Panc1 (cell line): ENCODE data around the gene ROBO4. TPM values are rescaled to one million over a fixed set of nuclear protein-coding genes. Genes with fewer than 3 reads are reported as not detected.

Source experiments
- ATAC-seq: fragments of 200-7000 bp; cut with Tn5 transposase; 2 replicates; pipeline ENCODE4 v1.9.1; 2020; ENCODE audit warnings: mild to moderate bottlenecking, moderate library complexity
- BruUV-seq: library from RNA; stranded (reverse); fragments of 400-500 nt; replicated peaks from 2 replicates; lab custom pipeline; 2021; lab: Mats Ljungman, UMichigan
- CTCF ChIA-PET: fragments of 300-600 bp; sonication (Branson Sonifier 250); formaldehyde crosslinking; loops from one replicate; lab custom pipeline; 2022; ENCODE audit warnings: antibody characterized with exemption; lab: Charles Lee
- POLR2A ChIA-PET: fragments of 300-600 bp; sonication (Branson Sonifier 250); formaldehyde crosslinking; loops from one replicate; lab custom pipeline; 2022; ENCODE audit warnings: antibody characterized with exemption; lab: Charles Lee
- DNase-seq: peaks from one replicate; pipeline ENCODE4 v3.0.0-alpha.2; 2010; ENCODE audit warnings: low read depth, low spot score
- H3K27ac ChIP-seq: 2 replicates; pipeline ENCODE4 v1.5.1; 2011; ENCODE audit warnings: mild to moderate bottlenecking, low read length, inconsistent platforms
- H3K27me3 ChIP-seq: fragments of 200-500 bp; sonication (Bioruptor generic); 2 replicates; pipeline ENCODE4 v1.6.0; 2014; ENCODE audit warnings: low read length, inconsistent platforms; ENCODE audit not compliant: control insufficient read depth, insufficient read depth
- H3K36me3 ChIP-seq: fragments of 200-500 bp; sonication (Bioruptor generic); 2 replicates; pipeline ENCODE4 v1.5.1; 2014; ENCODE audit warnings: inconsistent platforms, mild to moderate bottlenecking, low read length, moderate library complexity; ENCODE audit not compliant: control insufficient read depth, insufficient read depth
- H3K4me1 ChIP-seq: 2 replicates; pipeline ENCODE4 v1.5.1; 2011; ENCODE audit warnings: inconsistent platforms, mild to moderate bottlenecking, low read length, moderate library complexity; ENCODE audit not compliant: control insufficient read depth, insufficient read depth
- H3K4me3 ChIP-seq, 2 experiments: 2 replicates each; pipeline ENCODE4 v1.5.1; 2011 to 2012; ENCODE audit warnings: low read depth in 2 of 2, low read length in 2 of 2, mild to moderate bottlenecking in 2 of 2, inconsistent platforms in 1 of 2, moderate library complexity in 1 of 2
- H3K9me3 ChIP-seq: fragments of 200-500 bp; sonication (Bioruptor generic); 2 replicates; pipeline ENCODE4 v1.5.1; 2014; ENCODE audit warnings: low read depth, mild to moderate bottlenecking, inconsistent platforms, low read length, moderate library complexity; ENCODE audit not compliant: control insufficient read depth, insufficient read depth
- POLR2AphosphoS5 ChIP-seq: IDR thresholded peaks from 2 replicates; pipeline ENCODE4 v1.6.1; 2012; ENCODE audit warnings: mild to moderate bottlenecking, low read depth, low read length, moderate library complexity
- SIN3A ChIP-seq: IDR thresholded peaks from 2 replicates; pipeline ENCODE4 v1.6.1; 2012; ENCODE audit warnings: low read depth, mild to moderate bottlenecking, low read length, moderate library complexity, borderline replicate concordance; ENCODE audit not compliant: insufficient read depth
- TCF7L2 ChIP-seq: IDR thresholded peaks from 2 replicates; pipeline ENCODE4 v1.6.1; 2011; ENCODE audit warnings: mild to moderate bottlenecking, low read depth, low read length, inconsistent platforms
- in situ Hi-C: cut with HindIII; loops from 2 replicates; pipeline ENCODE4 v1.10.0; 2016; ENCODE audit warnings: low sequenced_read_pairs, low pct_unique_long_range_greater_than_20kb
- intact Hi-C: fragments of 100-400 bp; cut with micrococcal nuclease; formaldehyde crosslinking; loops from one replicate; pipeline ENCODE4 v1.10.0; 2022; ENCODE audit not compliant: unreplicated experiment
- total RNA-seq: library from RNA; stranded (reverse); gene quantifications from one replicate; pipeline ENCODE4 v1.2.1, GENCODE V29; 2021; ENCODE audit not compliant: unreplicated experiment
- TF ChIP-seq, protein P1 (sequence below), 2 experiments: IDR thresholded peaks; 2 replicates each; pipeline ENCODE4 v1.6.1; 2011 to 2012; ENCODE audit warnings: low read depth in 2 of 2, control low read depth in 1 of 2, low read length in 1 of 2, mild to moderate bottlenecking in 1 of 2, moderate library complexity in 1 of 2; ENCODE audit not compliant: insufficient read depth in 1 of 2
- TF ChIP-seq, protein P2 (sequence below): fragments of 450-650 bp; IDR thresholded peaks from 2 replicates; pipeline ENCODE4 v1.5.1; 2017; ENCODE audit warnings: mild to moderate bottlenecking

Gene ROBO4
- total RNA-seq, 1 experiment from 2014 or later: 0.26 TPM

DNA sequence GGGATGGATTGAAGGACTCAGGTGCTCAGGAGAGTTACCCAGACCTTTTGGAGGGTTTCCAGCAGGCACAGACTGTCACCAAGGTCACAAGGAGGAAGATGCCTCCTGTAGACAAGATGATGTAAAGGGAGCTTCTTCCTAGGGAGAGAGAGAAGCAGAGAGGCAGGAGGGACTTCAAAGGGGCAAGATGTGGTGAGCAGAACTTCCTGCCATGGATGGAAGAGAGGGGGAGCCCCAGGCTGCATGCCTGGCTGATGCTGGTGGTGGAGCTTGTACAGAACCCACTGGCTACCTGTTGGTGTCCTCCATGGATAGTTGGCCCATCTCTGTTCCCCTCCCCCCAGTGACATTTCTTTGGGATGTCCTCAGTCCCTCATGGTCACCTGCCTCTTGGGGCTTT is 25.6 kb upstream of the ROBO4 start:
- H3K4me3 ChIP-seq: no peak overlapping the region
- in situ Hi-C loops (no loop called here), intact Hi-C loops (no loop called here)
- H3K27me3 ChIP-seq: no peaks in the 10 kb centered on the region; the same call in 1 of the 2 replicates
- ChIA-PET CTCF (no interaction called here), POLR2A (no interaction called here)
- H3K4me1 ChIP-seq: no peaks in the 10 kb centered on the region
- TF ChIP-seq POLR2AphosphoS5: no peak
- no peak for TF ChIP-seq TCF7L2
- TF ChIP-seq SIN3A: no peak
- TF ChIP-seq, protein P1, sequence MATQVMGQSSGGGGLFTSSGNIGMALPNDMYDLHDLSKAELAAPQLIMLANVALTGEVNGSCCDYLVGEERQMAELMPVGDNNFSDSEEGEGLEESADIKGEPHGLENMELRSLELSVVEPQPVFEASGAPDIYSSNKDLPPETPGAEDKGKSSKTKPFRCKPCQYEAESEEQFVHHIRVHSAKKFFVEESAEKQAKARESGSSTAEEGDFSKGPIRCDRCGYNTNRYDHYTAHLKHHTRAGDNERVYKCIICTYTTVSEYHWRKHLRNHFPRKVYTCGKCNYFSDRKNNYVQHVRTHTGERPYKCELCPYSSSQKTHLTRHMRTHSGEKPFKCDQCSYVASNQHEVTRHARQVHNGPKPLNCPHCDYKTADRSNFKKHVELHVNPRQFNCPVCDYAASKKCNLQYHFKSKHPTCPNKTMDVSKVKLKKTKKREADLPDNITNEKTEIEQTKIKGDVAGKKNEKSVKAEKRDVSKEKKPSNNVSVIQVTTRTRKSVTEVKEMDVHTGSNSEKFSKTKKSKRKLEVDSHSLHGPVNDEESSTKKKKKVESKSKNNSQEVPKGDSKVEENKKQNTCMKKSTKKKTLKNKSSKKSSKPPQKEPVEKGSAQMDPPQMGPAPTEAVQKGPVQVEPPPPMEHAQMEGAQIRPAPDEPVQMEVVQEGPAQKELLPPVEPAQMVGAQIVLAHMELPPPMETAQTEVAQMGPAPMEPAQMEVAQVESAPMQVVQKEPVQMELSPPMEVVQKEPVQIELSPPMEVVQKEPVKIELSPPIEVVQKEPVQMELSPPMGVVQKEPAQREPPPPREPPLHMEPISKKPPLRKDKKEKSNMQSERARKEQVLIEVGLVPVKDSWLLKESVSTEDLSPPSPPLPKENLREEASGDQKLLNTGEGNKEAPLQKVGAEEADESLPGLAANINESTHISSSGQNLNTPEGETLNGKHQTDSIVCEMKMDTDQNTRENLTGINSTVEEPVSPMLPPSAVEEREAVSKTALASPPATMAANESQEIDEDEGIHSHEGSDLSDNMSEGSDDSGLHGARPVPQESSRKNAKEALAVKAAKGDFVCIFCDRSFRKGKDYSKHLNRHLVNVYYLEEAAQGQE (IDR thresholded peaks at IDR 0.05; ENCODE audit: insufficient read depth in 1 of 2, low read depth in 2 of 2, low read length in 1 of 2): no peak
- no peak overlapping the region for H3K27ac ChIP-seq
- H3K9me3 ChIP-seq: no peaks in the 10 kb centered on the region
- no peak for ATAC-seq
- no peak for DNase-seq
- H3K36me3 ChIP-seq: no peaks in the 10 kb centered on the region
- BruUV-seq: no TSS peak

DNA sequence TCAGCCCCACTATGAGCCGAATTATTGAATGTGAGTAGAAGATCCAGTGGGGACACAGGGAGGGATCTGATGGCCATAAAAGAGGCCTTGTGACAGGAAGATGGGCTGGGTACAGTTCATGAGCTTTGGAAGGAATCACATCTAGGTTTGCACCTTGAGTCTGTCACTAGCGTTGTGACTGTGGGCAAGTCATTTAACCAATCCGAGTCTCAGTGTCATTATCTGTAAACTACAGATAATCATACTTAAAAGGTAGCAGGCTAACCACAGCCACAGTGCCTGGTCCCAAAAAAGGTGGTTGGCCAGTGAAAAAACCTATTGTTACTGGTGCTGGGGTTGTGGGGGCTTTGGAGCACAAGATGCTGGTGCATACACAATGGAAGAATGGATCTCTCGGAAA is 25.2 kb upstream of the ROBO4 start:
- H3K9me3 ChIP-seq: no peaks in the 10 kb centered on the region
- TF ChIP-seq TCF7L2: no peak
- TF ChIP-seq, protein P1 (IDR thresholded peaks at IDR 0.05; ENCODE audit: insufficient read depth in 1 of 2, low read depth in 2 of 2, low read length in 1 of 2): no peak
- TF ChIP-seq, protein P2, sequence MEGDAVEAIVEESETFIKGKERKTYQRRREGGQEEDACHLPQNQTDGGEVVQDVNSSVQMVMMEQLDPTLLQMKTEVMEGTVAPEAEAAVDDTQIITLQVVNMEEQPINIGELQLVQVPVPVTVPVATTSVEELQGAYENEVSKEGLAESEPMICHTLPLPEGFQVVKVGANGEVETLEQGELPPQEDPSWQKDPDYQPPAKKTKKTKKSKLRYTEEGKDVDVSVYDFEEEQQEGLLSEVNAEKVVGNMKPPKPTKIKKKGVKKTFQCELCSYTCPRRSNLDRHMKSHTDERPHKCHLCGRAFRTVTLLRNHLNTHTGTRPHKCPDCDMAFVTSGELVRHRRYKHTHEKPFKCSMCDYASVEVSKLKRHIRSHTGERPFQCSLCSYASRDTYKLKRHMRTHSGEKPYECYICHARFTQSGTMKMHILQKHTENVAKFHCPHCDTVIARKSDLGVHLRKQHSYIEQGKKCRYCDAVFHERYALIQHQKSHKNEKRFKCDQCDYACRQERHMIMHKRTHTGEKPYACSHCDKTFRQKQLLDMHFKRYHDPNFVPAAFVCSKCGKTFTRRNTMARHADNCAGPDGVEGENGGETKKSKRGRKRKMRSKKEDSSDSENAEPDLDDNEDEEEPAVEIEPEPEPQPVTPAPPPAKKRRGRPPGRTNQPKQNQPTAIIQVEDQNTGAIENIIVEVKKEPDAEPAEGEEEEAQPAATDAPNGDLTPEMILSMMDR: no peak
- no peak for TF ChIP-seq POLR2AphosphoS5
- no peak for TF ChIP-seq SIN3A
- ATAC-seq (no peak), DNase-seq (no peak)
- H3K4me1 ChIP-seq: no peaks in the 10 kb centered on the region
- H3K27me3 ChIP-seq: no peaks in the 10 kb centered on the region; the same call in 1 of the 2 replicates
- CTCF ChIA-PET: no interaction called here
- no peak overlapping the region for H3K27ac ChIP-seq
- no TSS peak for BruUV-seq
- H3K4me3 ChIP-seq: no peak overlapping the region
- intact Hi-C loops: no loop called here
- H3K36me3 ChIP-seq: no peaks in the 10 kb centered on the region
- POLR2A ChIA-PET: no interaction called here
- in situ Hi-C loops: no loop called here
